Esophagus squamous epithelium (tissue), 5 donors: ENCODE measurements around the gene MISP3. TPM values are rescaled to one million over a fixed set of nuclear protein-coding genes. Genes with fewer than 3 reads are reported as not detected.
"Not testable (repeated sequence)": the region's sequence is repeated elsewhere in the genome, so short reads cannot be mapped to it uniquely, and the experiment has no call there.

Experiments
- DNase-seq: peaks from one replicate; lab custom pipeline; 2025; lab: John Stamatoyannopoulos, UW
- H3K27ac ChIP-seq, 4 donors: fragments of 200-600 bp; sonication (generic); one replicate each; pipeline ENCODE4 v1.5.1; 2016 to 2019; ENCODE audit warnings: mild to moderate bottlenecking in 1 of 4
- H3K27me3 ChIP-seq, 4 donors: fragments of 200-600 bp; sonication (generic); 1 replicate in 3 of 4; 2 replicates in 1 of 4; pipeline versions ENCODE4 v1.5.1 to v1.6.0; 2017 to 2021; ENCODE audit warnings: antibody characterized with exemption in 1 of 4
- H3K36me3 ChIP-seq, 3 donors: fragments of 200-600 bp; sonication (generic); one replicate each; pipeline ENCODE4 v1.5.1; 2016 to 2019
- H3K4me1 ChIP-seq, 3 donors: fragments of 200-600 bp; sonication (generic); one replicate each; pipeline ENCODE4 v1.5.1; 2017 to 2019
- H3K4me3 ChIP-seq, 4 donors: fragments of 200-600 bp; sonication (generic); 1 replicate in 3 of 4; 2 replicates in 1 of 4; pipeline ENCODE4 v1.5.1; 2016 to 2019; ENCODE audit warnings: mild to moderate bottlenecking in 2 of 4, moderate library complexity in 1 of 4
- H3K9me3 ChIP-seq, 3 donors: fragments of 200-600 bp; sonication (generic); one replicate each; pipeline ENCODE4 v1.5.1; 2016 to 2019
- CTCF ChIP-seq, 6 experiments: fragments of 450-650 bp in 4 of 6; fragments of 200-600 bp in 2 of 6; sonication (generic) in 2 of 6; IDR thresholded peaks; one replicate each; pipeline ENCODE4 v1.5.1; 2016 to 2019; ENCODE audit warnings: antibody characterized with exemption in 6 of 6, mild to moderate bottlenecking in 4 of 6, moderate library complexity in 4 of 6
- POLR2A ChIP-seq, 4 donors: fragments of 450-650 bp; IDR thresholded peaks; one replicate each; pipeline ENCODE4 v1.6.1; 2017; ENCODE audit warnings: antibody characterized with exemption in 4 of 4, mild to moderate bottlenecking in 4 of 4, moderate library complexity in 3 of 4
- WGBS, 2 donors: methylation state at CpG; one replicate each; pipeline ENCODE4 v1.1.5; 2018; 5-methylcytosine and 5-hydroxymethylcytosine counted together
- intact Hi-C: fragments of 100-400 bp; cut with DNase I; formaldehyde crosslinking; loops from one replicate; pipeline ENCODE4 v1.15.0; 2022
- total RNA-seq, 4 donors: library from RNA; depleted of rRNA; stranded (reverse); fragments of >200 nt; gene quantifications; one replicate each; pipeline ENCODE4 v1.1.0, GENCODE V29; 2016
- donor health status: DM: yes; HTN: yes; CAD: no.

MISP3 gene
- 1 to 10 TPM; 2.0 to 8.9 (median 4.0) TPM for total RNA-seq

DNA sequence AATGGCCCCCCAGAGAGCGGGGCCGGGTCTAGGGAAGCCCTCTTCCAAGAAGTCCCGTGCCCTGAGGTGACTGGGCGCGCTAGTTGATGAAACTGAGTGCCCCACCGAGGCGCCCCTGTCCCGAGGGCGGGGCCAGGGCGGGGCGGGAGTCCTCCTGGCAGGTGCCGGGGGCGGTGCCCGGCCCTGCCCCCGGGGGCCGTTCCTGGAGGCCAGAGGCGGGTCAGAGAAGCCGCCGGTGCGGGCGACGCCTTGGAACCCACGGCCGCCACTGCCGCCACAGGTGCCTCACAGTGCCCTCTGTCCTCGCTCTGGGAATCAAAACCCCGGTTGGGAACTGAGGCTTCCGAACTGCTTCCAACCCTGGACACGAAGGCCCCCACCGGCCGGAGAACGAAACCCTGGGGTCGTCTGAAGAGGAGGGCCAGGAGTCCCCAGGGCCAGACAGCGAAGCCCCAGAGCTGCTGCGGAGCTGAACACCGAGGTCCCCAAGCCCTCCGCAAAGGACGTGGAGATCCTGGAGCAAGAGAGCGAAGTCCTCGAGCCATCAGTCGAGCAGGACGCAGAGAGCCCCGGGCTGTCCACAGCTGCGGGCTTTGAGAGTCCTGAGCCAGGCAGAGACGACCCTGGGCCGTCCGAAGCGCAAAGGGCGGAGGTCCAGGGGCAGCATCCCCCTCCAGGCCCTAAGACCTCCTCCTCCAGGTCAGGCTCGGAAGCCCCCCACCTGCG, at the start of gene MISP3:
MISP3 (plus strand) TSS at position 252 of the 726 bp plus-strand sequence. CDS start 524 bp downstream, outside the sequence.
- Histone ChIP-seq H3K4me3 (peak within 1 kb of the TSS; percentile 52 to 78 (median 72)), H3K4me1 (peaks cover 21 to 41% (median 22%) of the 10 kb centered on the region in 3 donors), H3K27ac (peak within 1 kb of the TSS; percentile 91 to 97 (median 95)), H3K36me3 (no peaks in the 10 kb centered on the region), H3K9me3 (no peaks in the 10 kb centered on the region), H3K27me3 (no peaks in the 10 kb centered on the region)
- DNase-seq: no peak
- TF ChIP-seq CTCF (IDR thresholded peaks at IDR 0.05): no peak
- intact Hi-C loops: loop anchor here (10.0 kb wide), 1 partner anchor 188 kb away; no protein-coding TSS in a partner anchor
- WGBS, 2 donors: no CpG with 5 or more reads among the region's 51 CpGs

- no peak for DNase-seq
- intact Hi-C loops: no loop called here
- Histone ChIP-seq H3K9me3 (no peaks in the 10 kb centered on the region), H3K27me3 (peaks cover 0 to 9% (median 0%) of the 10 kb centered on the region in 4 donors), H3K36me3 (no peaks in the 10 kb centered on the region), H3K27ac (peak overlapping the region in 2 of 4 donors; percentile 3 to 39), H3K4me3 (no peak overlapping the region), H3K4me1 (peaks cover 0 to 6% (median 0%) of the 10 kb centered on the region in 3 donors)
- WGBS, 2 donors: 57 to 61% methylated on average over 8 to 9 of the region's 9 CpGs
- TF ChIP-seq POLR2A (IDR thresholded peaks at IDR 0.05) (no peak), CTCF (IDR thresholded peaks at IDR 0.05) (peak in 4 of 6 experiments; percentile 18 to 37 (median 34))
Observed at GRCh38 chr19:14023404-14024235, 49.0 kb upstream of the MISP3 start.

- DNase-seq, H3K9me3 ChIP-seq, H3K36me3 ChIP-seq, H3K27ac ChIP-seq, H3K4me3 ChIP-seq, intact Hi-C loops: not testable (repeated sequence)
- 83 to 94% methylated on average over 2 of the region's 5 CpGs for WGBS, 2 donors
- Histone ChIP-seq H3K27me3 (peaks cover 0 to 23% (median 0%) of the 10 kb centered on the region in 4 donors), H3K4me1 (peaks cover 0 to 17% (median 6%) of the 10 kb centered on the region in 3 donors)
Observed at GRCh38 chr19:14026652-14027192, 45.9 kb upstream of the MISP3 start.

GRCh38 chr19:14027856-14028450, 44.6 kb upstream of the MISP3 start, which contains the start of gene RLN3:
TSS of gene RLN3 (plus strand) at chr19:14028148. CDS start at chr19:14028205, 57 bp downstream.
- Histone ChIP-seq H3K27ac (no peak within 1 kb of the TSS), H3K4me1 (peaks cover 0 to 25% (median 14%) of the 10 kb centered on the region in 3 donors), H3K36me3 (no peaks in the 10 kb centered on the region), H3K27me3 (peaks cover 0 to 28% (median 0%) of the 10 kb centered on the region in 4 donors), H3K9me3 (no peaks in the 10 kb centered on the region), H3K4me3 (no peak within 1 kb of the TSS)
- WGBS, 2 donors: 70 to 85% methylated on average over 5 to 24 of the region's 24 CpGs
- TF ChIP-seq CTCF (IDR thresholded peaks at IDR 0.05) (no peak), POLR2A (IDR thresholded peaks at IDR 0.05) (no peak)
- intact Hi-C loops: no loop called here
- DNase-seq: no peak

GRCh38 chr19:14028901-14029300, 43.7 kb upstream of the MISP3 start:
- no peak overlapping the region for H3K27ac ChIP-seq
- WGBS, 2 donors: 62 to 73% methylated on average over 3 to 4 of the region's 4 CpGs
- H3K4me3 ChIP-seq: no peak overlapping the region
- no peaks in the 10 kb centered on the region for H3K9me3 ChIP-seq
- DNase-seq: no peak
- intact Hi-C loops: no loop called here
- H3K27me3 ChIP-seq: peaks cover 0 to 28% (median 0%) of the 10 kb centered on the region in 4 donors
- no peak for TF ChIP-seq CTCF (IDR thresholded peaks at IDR 0.05)
- TF ChIP-seq POLR2A (IDR thresholded peaks at IDR 0.05): no peak
- no peaks in the 10 kb centered on the region for H3K36me3 ChIP-seq
- peaks cover 0 to 21% (median 14%) of the 10 kb centered on the region in 3 donors for H3K4me1 ChIP-seq
